Left renal pelvis (tissue), 4 donors: ENCODE results near the gene PMF1. TPM values are rescaled to one million over a fixed set of nuclear protein-coding genes. Genes with fewer than 3 reads are reported as not detected.
"Not testable (repeated sequence)": the region's sequence is repeated elsewhere in the genome, so short reads cannot be mapped to it uniquely, and the experiment has no call there.

Experiments used
- DNase-seq, 4 donors: peaks; one replicate each; pipeline ENCODE4 v3.0.0-alpha.2; 2013; ENCODE audit warnings: low read depth in 4 of 4, low spot score in 3 of 4
- polyA plus RNA-seq, 4 donors: library from polyadenylated mRNA; unstranded; fragments of 120-200 nt; gene quantifications; one replicate each; pipeline ENCODE4 v1.2.1, GENCODE V29; 2013; ENCODE audit not compliant: insufficient read length in 4 of 4

PMF1 gene
- polyA plus RNA-seq, 4 donors: 48.8 to 110 (median 80.0) TPM

- DNase-seq: no peak
Observed at GRCh38 chr1:156195853-156196252, 17.0 kb upstream of the PMF1 start.

- DNase-seq: no peak
Observed at GRCh38 chr1:156196445-156196844, 16.4 kb upstream of the PMF1 start.

- DNase-seq: no peak
Observed at GRCh38 chr1:156198831-156199349, 13.9 kb upstream of the PMF1 start.

GRCh38 chr1:156200044-156200443 is 12.8 kb upstream of the PMF1 start:
- DNase-seq: no peak

- no peak for DNase-seq
Observed at GRCh38 chr1:156203331-156203730, 9.5 kb upstream of the PMF1 start.

GRCh38 chr1:156204686-156205085 is 8.1 kb upstream of the PMF1 start:
- DNase-seq: no peak

- DNase-seq: no peak
Observed at GRCh38 chr1:156211243-156211642, 1.6 kb upstream of the PMF1 start.

GRCh38 chr1:156212130-156212529 is 677 bp upstream of the PMF1 start:
- no peak for DNase-seq

- no peak for DNase-seq
Observed at GRCh38 chr1:156213644-156213966, 798 bp downstream of the PMF1 start.

- no peak for DNase-seq
Observed at GRCh38 chr1:156214024-156214748, 1.4 kb downstream of the PMF1 start.

GRCh38 chr1:156216361-156217086 is 3.7 kb downstream of the PMF1 start:
- DNase-seq: not testable (repeated sequence)

- DNase-seq: no peak
Observed at GRCh38 chr1:156217871-156218270, 5.1 kb downstream of the PMF1 start.

- no peak for DNase-seq
Observed at GRCh38 chr1:156220226-156220625, 7.4 kb downstream of the PMF1 start.

GRCh38 chr1:156221986-156222692 is 9.3 kb downstream of the PMF1 start:
- no peak for DNase-seq

- no peak for DNase-seq
Observed at GRCh38 chr1:156225677-156226014, 12.8 kb downstream of the PMF1 start.

GRCh38 chr1:156226116-156226538 is 13.3 kb downstream of the PMF1 start:
- no peak for DNase-seq

GRCh38 chr1:156226782-156227181 is 14.0 kb downstream of the PMF1 start:
- DNase-seq: no peak

- DNase-seq: no peak
Observed at GRCh38 chr1:156228501-156228900, 15.7 kb downstream of the PMF1 start.

GRCh38 chr1:156229809-156230472 is 17.1 kb downstream of the PMF1 start:
- DNase-seq: no peak

- DNase-seq: no peak
Observed at GRCh38 chr1:156230473-156230837, 17.6 kb downstream of the PMF1 start.
